ENCODE results near the gene KAZN.

Gene KAZN

DNA sequence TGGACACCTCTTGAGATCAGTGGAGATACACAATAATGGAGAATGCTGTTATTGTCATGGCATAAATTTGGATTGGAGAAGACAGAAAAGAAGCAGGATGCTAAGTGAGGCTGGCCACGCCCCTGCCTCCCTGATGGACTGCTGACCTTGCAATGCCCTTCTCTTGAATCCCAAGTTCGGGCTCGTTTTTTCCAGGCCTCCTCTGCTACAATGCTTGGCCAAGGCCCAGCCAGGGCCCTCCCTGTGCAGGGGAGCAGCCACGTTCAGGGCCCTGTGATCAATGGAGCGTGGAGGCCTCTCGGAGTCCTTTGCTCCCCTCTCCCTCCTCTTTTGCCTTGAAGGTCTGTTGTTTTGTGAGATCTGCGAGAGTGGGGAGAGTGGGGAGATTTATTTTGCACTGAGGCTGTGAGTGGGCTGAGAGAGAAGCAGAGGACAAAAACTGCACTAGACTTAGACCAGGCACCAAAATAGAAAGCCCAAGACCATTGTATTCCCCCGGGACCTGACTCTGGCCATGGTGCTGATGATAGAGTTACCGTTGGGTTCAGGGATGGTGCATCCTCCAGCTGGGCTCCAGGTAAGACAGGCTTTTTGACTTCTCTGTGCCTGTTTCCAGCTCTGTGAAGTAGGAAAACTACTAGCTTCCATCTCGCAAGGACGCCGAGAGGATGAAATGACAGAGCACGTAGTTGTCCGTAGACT lies 268.6 kb downstream of the KAZN start:
- DNase-seq, result no peak

DNA sequence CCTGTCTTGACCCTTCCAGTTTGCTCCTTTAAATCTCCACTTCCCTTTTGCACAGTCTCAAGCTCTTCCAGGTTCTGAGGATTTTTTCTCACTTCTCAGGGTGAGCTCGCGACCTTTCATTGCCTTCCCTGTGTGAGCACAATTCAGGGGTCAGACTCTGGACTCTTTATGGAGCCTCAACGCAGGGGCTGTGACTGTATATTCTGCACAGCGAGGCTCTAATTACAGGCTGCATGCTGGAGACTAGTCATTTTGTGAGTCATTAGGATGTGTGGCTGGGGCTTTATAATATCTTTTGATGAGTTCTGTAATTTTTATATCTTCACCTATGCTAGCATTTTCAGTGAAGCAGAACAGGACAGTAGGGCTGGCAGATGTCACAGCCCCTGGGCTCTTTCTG lies 270.7 kb downstream of the KAZN start:
- DNase-seq, result no peak

DNA sequence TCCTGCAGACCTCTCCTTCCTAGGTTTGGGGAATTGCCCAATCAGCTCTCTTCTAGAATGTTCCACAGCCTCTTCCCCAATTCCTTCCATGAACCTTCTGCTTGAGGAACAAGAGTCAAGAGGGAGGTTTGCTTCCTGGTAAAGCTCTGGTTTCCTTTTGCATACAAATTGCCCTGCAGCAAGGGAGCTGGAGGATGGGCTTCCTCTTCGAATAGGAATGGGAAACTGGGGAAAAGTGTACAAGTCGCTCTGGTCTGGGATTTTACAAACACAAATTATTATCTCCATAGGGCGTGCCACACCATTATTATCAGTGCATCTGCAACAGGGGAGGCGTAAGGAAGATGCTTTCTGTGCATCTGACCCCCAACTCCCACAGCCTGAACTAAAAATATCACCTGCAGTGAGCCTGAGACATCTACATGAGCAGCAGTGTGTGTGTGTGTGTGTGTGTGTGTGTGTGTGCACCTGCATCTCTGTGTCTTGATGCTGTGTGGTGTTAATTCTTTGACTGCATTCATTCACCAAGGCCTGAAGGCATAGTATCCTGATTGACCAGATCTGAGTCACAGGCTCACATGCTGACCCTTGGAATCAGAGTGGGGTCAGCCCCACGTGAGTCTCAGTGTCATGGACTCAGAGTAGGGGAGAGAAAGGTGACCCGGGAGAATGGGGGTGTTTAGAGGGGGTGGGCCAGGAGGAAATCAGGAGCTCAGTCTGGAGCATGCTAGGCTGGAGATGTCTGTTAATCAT lies 272.9 kb downstream of the KAZN start:
- DNase-seq, result no peak

DNA sequence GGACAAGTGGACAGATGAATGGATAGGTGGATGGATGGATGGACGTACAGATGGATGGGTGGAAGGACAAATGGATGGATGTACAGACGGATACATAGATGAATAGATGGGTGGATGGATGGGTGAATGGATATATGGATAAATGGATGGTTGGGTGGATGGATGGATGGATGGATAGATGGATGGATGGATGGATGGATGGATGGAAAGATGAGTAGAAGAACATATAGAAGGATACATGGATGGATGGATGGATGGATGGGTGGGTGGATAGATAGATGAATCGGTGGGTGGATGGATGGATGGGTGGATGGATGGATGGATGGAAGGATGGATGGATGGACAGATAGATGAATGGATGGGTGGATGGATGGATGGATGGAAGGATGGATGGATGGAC lies 274.3 kb downstream of the KAZN start:
- DNase-seq, result no peak

DNA sequence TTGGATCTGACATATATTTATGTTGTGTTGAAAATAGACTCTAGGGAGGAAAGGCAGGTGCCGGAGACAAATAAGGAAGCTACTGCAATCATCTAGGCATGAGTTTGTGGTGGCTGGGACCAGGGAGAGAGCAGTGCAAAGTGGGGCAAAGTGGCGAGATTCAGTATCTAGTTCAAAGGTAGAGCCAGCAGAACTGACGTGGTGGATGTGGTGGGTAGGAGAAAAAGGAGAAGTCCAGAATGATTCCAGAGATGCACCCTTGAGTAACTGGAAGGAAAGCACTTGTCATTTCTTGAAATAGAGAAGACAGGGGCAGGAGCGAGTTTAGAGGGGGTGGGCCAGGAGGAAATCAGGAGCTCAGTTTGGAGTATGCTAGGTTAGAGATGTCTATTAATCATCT lies 275.2 kb downstream of the KAZN start:
- DNase-seq, result no peak

DNA sequence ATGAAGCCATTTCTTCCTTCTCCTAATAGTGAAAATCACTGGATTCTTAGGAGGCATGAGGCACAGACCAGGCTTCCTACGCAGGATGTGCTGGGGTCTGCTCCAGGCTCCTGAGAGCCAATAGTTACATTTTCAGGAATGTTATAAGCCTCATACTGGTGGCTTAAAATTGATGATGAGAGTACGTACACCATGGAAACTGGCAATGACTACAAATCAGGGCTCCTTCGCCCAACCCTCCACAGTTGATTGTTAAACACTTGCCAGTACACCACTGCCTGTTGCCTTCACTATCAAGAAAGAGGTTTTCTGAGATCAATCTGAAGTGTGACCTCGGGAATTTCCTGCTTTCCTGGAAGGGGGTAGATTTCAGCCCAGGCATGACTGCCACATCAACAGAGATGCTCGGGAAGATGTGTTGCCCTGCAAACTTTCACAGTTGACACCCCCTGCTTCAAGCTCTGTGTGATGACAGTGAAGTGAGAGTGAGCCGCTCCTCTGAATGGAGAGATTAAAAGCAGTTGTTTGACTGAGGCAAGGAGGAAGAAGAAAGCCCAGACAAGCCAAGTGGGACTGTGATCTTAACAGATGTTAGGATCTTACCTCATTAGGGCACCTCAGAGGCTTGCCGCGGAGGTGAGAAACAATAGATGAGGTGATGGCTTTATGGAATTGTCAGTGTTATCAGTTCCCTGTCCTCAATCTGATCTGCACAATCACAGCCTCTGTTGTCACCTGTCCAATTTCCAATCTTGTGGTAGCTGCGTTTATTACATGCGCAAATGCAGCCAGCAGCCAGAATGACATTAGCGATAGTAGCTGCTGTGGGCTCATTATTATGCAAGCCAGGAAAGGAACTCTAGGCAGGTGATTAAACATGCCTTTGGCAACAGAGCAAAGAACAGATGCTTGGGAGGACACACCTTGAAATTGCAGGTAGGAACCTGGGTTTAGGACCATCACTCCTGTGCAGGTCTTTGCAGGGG lies 277.3 kb downstream of the KAZN start:
- DNase-seq, result no peak

DNA sequence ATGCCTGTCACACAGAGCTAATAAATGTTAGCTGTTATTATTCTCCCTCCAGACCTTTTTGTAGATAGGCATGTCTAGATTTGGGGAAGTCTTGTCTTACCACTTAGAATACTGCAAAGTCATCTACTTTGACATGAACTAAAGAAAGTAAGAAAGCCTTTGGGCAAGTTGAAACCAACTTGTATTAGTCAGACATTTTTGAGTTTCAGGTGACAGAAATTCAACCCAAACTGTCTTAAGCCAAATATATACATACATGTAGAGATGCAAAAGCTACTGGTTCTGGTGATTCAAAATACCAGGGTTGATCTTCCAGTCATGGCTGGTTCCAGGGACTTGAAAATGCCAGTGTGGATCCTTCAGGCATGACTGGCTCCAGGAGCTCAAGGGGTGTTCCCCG lies 278.3 kb downstream of the KAZN start:
- DNase-seq, result no peak

DNA sequence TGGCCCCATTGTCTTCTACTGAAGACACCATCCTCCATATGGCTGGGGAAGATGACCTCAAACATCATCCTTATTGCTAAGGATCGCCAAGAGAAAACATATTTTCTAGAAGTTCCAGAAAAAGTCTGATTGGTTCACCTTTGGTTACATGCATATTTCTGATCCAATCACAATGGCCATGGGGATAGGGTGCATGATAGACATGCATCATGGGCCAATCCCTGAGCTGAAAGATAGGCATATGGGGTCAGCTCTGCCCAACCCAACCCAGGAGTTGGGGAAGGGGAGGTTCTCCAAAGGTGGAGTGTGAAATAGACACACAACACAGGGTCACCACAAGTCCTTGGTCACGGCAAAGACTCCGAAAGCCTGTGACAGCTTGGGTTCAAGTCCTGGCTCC lies 278.7 kb downstream of the KAZN start:
- DNase-seq, result no peak

DNA sequence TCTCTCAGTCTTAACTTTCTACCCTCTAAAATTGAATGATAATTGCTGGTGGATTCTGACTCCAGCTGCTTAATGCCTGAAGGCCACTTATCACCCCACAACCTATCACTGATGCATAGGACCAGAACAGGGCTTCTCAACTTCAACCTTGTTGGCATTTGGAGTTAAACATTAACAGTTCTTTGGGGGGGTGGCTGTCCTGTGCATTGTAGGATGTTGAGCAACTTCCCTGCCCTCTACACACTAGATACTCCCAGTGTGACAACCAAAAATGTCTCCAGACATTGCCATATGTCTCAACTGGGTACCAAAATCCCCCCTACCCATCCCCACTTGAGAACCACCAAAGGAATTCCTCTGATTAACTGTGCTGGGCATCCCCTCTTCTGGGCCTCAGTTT lies 279.6 kb downstream of the KAZN start:
- DNase-seq, result no peak

DNA sequence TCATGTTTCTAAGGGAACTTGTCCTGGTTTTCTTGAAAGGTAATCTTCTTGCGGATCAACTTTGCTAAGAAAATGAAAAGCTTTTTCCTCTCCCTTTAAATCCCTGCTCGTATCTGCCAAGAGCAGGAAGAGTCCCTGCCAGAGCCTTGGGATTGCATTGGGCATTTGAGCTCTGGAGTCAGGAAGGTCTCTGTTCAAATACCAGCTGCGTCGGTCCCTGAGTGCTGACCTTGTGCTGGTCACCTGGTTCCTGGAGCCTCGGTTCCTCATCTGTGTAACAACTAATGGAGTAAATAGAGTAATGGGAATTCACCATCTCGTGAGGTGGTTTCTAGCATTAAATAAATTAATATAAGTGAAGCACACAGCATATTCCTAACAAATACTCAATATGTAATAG lies 280.5 kb downstream of the KAZN start:
- DNase-seq, result no peak

DNA sequence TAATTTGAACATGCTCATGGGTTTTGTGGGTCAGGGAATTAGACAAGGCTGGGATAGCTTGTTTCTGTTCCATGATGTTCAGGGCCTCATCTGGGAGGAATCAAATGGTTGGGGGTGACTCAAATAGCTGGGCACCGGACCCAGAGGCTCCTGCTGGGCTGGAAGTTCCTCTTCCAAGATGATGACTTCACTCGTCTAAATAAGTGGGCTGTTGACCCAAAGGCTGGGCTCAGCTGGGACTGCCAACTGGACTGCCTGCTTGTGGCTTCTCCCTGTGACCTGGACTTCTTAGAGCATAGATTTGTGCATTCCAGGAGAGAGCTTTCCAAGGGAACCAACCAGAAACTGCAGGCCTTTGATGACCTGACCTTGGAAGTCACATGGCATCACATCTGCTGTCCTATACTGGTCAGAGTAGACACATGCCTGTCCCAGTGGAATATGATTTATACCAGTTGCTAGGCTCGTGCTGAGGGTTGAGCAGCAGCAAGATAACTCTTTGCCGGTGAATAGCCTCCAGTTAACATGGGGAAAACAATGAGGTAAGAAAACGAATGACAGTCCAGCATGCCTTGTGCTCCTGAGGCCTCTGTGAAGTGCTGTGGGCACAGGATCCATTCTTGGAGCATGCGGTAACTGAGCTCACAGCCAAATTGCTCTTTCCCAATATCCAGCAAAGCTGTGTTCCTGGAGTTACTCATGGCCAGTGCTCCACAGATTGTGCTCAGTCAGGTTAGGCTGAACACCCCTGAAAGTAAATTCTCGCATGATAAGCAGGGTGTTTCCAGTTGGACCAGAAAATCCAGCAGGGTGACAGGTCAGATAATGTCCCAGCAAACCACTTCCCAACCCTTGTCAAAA lies 282.2 kb downstream of the KAZN start:
- DNase-seq, result peak; percentile 41

DNA sequence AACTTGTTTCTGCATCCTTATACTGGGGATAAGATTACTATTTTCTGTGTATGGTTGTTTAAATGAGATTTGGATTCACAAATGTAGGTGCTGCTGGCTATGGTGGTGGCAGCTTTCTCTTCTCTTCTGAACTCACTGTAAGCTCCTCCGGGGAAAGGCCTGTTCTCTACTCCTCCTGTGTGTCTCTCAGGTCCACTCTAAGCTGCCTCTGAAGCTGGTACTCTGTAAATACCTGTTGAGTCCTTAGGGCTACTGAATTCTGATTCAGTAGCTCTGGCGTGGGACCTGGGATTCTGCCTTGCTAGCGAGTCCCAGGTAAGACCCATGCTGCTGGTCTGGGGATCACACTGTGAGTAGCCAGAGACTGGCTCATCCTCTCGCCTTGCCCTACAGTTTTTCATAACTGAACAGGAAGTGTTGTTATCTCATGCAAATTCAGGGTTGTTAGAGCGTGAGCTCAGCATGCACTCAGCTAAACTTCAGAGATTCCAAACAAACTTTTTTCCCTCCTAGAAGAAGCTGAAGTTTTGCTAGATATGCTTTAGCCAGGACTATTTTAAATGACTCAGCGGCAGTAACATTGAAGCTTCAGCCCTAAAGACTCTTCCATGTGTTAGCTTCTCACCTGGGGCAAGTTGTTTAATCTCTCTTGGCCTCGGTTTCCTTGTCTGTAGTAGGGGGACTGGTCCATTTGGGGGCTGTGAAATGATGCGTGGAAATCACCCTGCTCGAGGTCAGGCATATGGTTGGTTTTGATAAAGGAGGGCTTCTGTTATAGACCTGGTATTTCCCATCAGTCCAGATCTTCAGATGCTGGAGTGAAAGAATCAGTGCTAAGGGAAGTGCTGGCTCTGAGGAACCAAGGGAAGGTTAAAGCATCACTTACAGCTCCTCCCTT lies 283.5 kb downstream of the KAZN start:
- no peak for DNase-seq

DNA sequence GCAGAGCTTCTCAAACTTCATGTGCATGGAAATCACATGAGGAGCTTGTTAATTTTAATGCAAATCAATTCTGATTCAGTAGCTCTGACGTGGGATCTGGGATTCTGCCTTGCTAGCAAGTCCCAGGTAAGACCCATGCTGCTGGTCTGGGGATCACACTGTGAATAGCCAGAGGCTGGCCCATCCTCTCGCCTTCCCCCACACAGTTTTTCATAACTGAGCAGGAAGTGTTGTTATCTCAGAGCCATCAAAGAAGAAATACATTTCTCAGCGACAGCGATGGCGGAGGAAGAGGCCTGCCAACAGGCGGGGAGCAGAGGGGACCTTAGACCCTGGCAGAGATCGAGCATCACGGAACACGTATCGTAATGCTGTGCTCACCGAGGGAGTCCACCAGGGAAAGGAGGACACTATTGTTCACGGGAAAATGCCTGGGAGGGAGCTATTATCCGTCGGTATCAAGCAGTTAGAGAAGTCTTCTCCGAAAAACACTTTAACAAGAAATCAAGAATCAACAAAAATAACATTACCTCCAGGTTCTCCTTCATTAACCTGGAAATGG lies 286.2 kb downstream of the KAZN start:
- no peak for DNase-seq

DNA sequence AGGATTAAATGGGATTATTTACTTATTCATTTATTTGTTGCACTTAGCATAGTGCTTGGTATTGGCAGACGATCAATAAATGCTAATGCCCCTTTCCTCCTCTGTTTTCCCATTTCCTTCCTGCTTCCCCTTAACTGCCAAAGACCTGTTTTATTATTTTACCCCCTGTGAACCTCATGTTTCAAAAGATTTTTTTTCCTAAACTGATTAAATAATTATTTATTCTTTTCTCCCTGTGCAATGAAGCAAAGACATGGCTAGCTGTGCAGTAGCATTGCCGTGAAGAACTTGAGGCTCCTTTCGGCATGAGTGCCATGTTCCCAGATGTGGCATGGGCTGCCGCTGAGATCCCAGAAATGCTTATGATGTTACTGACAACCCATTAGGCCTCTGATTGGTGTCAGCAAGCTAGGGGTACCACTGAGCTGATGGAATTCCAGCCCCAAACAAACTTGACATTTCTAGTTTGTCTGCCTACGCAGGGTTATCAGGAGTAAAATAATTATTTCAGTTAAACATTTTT lies 288.6 kb downstream of the KAZN start:
- no peak for DNase-seq

DNA sequence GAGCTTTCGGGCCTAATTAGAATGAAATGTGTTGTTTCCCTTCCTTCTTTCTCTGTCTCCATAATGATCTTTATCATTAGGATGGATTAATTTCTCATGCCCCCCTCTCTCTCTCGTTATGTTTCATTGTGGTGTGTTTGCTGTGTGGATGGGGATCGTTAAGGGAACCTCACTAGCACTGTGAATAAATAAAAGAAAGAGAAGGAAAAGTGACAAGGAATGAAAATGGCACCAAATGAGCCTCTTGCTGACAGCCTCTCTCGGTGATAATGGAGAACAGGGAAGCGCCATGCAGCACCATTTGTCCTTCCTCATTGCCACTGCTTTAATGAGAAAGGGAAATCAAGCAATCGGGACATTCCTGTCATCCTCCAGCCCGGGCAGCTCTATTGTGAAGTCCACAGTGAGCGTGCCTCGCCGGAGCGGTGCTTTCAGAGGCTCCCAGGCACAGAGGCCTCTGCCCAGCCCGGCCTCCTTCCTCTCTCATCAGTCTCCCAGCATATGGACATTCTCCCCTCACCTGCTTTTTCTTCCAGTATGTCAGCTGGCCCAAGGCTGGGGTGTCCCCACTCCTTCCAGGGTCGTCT lies 289.4 kb downstream of the KAZN start:
- DNase-seq, result no peak

DNA sequence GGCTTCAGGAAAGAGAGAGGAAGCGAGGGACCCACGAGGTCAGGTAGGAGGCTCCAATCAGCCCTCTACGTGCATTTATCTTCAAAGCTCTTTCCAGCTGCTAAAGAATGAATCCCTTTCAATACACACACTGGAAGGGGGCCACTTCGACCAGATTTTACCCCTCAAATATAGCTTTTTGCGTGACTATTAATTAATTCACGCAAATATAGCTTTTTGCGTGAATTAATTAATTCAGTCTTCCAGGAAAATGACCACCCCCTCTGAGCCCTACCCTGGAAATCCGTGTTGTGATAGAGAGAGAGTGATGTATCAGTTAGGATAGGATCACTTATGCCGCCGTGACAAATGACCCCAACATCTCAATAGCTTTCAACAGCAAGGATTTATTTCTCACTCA lies 289.9 kb downstream of the KAZN start:
- DNase-seq, result no peak

DNA sequence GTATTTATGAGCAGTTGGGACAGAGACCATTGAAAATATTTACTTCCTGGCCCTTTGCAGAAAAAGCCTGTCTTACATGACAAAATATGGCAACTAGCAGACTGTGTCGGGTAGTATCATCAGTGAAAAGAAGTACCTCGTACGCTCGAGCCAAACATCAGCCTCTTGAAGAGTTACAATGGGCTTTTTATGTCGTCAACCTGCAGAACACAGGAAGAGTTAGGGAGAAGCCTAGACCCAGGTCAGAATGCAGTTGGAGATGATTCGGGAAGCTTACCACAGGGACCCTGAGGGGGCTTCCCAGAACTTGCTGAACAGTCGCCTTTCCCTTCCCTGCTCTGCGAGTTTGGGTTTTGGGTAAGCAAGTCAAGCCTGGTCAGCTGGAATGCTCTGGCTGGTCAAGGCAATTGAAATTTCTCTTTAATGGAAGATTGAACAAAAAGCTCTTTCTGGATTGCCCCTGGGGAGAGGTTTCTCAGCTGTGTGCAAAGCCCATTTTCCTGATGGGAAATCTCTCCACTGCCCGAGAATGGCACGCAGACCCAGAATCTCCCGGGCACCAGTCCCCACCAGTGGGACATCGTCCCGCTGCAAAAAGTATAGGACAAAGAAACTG lies 291.4 kb downstream of the KAZN start:
- DNase-seq, result no peak

DNA sequence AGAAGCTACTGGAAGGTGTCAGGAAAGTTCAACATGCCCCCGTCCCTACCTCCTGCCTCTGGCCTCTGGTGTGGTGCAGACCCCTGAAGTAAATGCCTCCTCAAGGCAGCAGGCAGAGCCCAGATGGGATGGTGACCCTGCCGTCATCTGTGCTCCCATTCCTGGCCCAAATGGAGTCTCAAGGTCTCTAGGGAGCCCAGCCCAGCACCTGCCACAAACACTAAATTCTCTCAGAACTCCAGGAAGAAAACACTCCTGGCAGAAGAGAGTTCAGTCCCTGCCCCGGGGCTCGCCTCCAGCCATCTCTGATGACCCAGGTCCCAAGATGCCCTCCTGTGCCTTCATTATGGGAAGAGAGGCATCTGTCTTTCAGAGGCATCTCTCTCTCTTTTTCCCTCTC lies 293.5 kb downstream of the KAZN start:
- no peak for DNase-seq

DNA sequence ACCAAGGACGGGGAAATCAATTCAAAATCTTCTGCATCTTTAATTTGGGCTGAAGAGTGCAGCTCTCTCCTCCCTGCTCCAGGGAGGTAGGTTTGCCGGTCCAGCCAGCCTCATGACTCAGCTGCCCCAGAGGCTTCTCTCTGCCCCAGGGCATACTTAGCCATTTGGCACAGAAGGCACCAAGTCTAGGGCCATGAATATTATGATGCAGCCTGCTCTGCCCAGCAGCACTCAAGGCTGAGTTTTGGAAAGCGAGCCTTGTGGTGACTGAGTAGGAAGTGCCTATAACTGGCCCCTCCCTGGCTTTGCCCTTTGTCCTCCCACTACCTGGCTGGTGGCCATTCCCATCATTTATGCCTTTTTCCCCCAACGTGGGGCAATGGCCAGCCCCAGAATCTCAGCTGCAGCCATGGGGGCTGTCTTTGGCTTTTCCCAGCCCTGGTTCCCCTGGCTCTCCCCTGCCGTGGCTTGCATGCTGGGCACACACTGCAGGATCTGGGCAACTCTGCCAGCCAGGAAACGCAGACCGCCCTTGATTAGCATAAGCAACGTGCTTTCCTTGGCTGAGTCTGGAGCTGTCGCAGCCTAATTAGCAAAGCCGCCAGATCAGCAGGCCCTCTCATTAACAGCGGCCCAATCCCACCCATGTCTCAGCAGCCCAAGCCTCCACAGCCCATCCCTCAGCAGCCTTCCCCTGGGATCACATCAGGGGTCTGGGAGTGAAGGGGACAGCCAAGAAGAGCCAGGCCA lies 296.5 kb downstream of the KAZN start:
- DNase-seq, result no peak

Measured in femur (tissue), 1 donor.